HG02678 (cell line): ENCODE measurements around the gene EPOP.

Source experiments
- ATAC-seq: cut with Tn5 transposase; IDR thresholded peaks from one replicate; pipeline ENCODE4 v1.9.1; 2021; ENCODE audit warnings: mild to moderate bottlenecking, moderate library complexity; ENCODE audit not compliant: unreplicated experiment

Gene EPOP

GRCh38 chr17:38674749-38675615, at the start of gene EPOP:
EPOP (minus strand) TSS chr17:38674957; CDS start chr17:38674495, 462 bp downstream.
- peak; percentile 85 for ATAC-seq

GRCh38 chr17:38721802-38722201, 47.0 kb upstream of the EPOP start:
- ATAC-seq = no peak

- ATAC-seq = no peak
Observed at GRCh38 chr17:38720941-38721340, 46.2 kb upstream of the EPOP start.

GRCh38 chr17:38719943-38720641, 45.3 kb upstream of the EPOP start:
- no peak for ATAC-seq

GRCh38 chr17:38719289-38719942, 44.7 kb upstream of the EPOP start:
- ATAC-seq = no peak

- no peak for ATAC-seq
Observed at GRCh38 chr17:38717139-38717745, 42.5 kb upstream of the EPOP start.

GRCh38 chr17:38716368-38717005, 41.7 kb upstream of the EPOP start:
- no peak for ATAC-seq

GRCh38 chr17:38715216-38715943, 40.6 kb upstream of the EPOP start:
- no peak for ATAC-seq

GRCh38 chr17:38713456-38714075, 38.8 kb upstream of the EPOP start:
- ATAC-seq = no peak

- ATAC-seq = no peak
Observed at GRCh38 chr17:38712593-38712992, 37.8 kb upstream of the EPOP start.

GRCh38 chr17:38711792-38712571, 37.2 kb upstream of the EPOP start:
- no peak for ATAC-seq

GRCh38 chr17:38710985-38711384, 36.2 kb upstream of the EPOP start:
- no peak for ATAC-seq

GRCh38 chr17:38710604-38710962, 35.8 kb upstream of the EPOP start:
- ATAC-seq = no peak

GRCh38 chr17:38709864-38710603, 35.3 kb upstream of the EPOP start:
- no peak for ATAC-seq

- ATAC-seq = no peak
Observed at GRCh38 chr17:38709104-38709820, 34.5 kb upstream of the EPOP start.

- ATAC-seq = no peak
Observed at GRCh38 chr17:38707678-38708351, 33.1 kb upstream of the EPOP start.
